H1 (cell line): Measurements from ENCODE around the gene BIRC7. TPM values are rescaled to one million over a fixed set of nuclear protein-coding genes. Genes with fewer than 3 reads are reported as not detected.

Experiments used
- BACH1 ChIP-seq: IDR thresholded peaks from 2 replicates; pipeline ENCODE4 v1.6.1; 2012; ENCODE audit warnings: low read length, improper control_type of control experiment
- KDM5A ChIP-seq: fragments of 200-600 bp; IDR thresholded peaks from 2 replicates; pipeline ENCODE4 v1.7.1; 2012; ENCODE audit warnings: mild to moderate bottlenecking, low read length, inconsistent platforms, mixed read lengths
- RAD21 ChIP-seq, 2 experiments: IDR thresholded peaks in 1 of 2; conservative IDR thresholded peaks in 1 of 2; 2 replicates each; pipeline ENCODE4 v1.6.1; 2011; ENCODE audit warnings: low read depth in 2 of 2, low read length in 2 of 2, improper control_type of control experiment in 1 of 2, inconsistent platforms in 1 of 2, mild to moderate bottlenecking in 1 of 2, moderate library complexity in 1 of 2
- SP4 ChIP-seq: IDR thresholded peaks from 2 replicates; pipeline ENCODE4 v1.6.1; 2012; ENCODE audit warnings: low read length, inconsistent platforms
- TEAD4 ChIP-seq: IDR thresholded peaks from 2 replicates; pipeline ENCODE4 v1.6.1; 2012; ENCODE audit warnings: low read depth, low read length, inconsistent platforms, mixed read lengths
- polyA plus RNA-seq, 7 experiments: library from polyadenylated mRNA; depleted of rRNA in 3 of 7; stranded (reverse) in 5 of 7; unstranded in 2 of 7; fragments of >200 nt in 5 of 7; fragments of 200-250 nt in 2 of 7; gene quantifications; 1 replicate in 5 of 7; 2 replicates in 1 of 7; 4 replicates in 1 of 7; pipeline versions ENCODE4 v1.2.1 to v1.2.3, GENCODE V29; 2011 to 2013; ENCODE audit warnings: missing spikeins in 2 of 7, mixed read lengths in 2 of 7
- total RNA-seq: library from RNA; stranded (reverse); fragmentation: NEBNext Ultra II Directional; extraction: Animal tissue kit (Norgen Biotek cat#: 25700); gene quantifications from 2 replicates; pipeline ENCODE4 v1.2.1, GENCODE V29; 2021

The BIRC7 gene
- total and polyA plus RNA-seq, 2 of the 8 experiments (the other 6 are each of a cell fraction or from before 2014, with no cell fraction given): 0.11 to 0.41 TPM

- TF ChIP-seq TEAD4: no peak
- TF ChIP-seq RAD21 (IDR thresholded peaks at IDR 0.05 in 1 of 2, conservative IDR thresholded peaks at IDR 0.05 in 1 of 2; ENCODE audit: low read depth in 2 of 2, low read length in 2 of 2): no peak
- no peak for TF ChIP-seq SP4
- TF ChIP-seq KDM5A: no peak
- no peak for TF ChIP-seq BACH1
Measured at GRCh38 chr20:63205896-63206295, 29.8 kb upstream of the BIRC7 start (continued).
